Heart left ventricle (tissue), 16 donors: ENCODE results near the gene BTK. TPM values are rescaled to one million over a fixed set of nuclear protein-coding genes. Genes with fewer than 3 reads are reported as not detected.

ENCODE experiments used
- ATAC-seq, 4 donors: fragments of 200-7000 bp; cut with Tn5 transposase; one replicate each; pipeline ENCODE4 v1.9.1; 2020 to 2022; ENCODE audit warnings: moderate library complexity in 4 of 4, mild to moderate bottlenecking in 3 of 4, moderate number of reproducible peaks in 1 of 4
- DNase-seq, 5 donors: peaks; one replicate each; pipeline ENCODE4 v3.0.0-alpha.2; 2020
- H3K27ac ChIP-seq, 12 donors: fragments of 200-600 bp; sonication (generic) in 4 of 12; one replicate each; pipeline versions ENCODE4 v1.5.0 to v1.8.0; 2016 to 2022; ENCODE audit warnings: mild to moderate bottlenecking in 2 of 12
- H3K27me3 ChIP-seq, 9 donors: fragments of 200-600 bp; sonication (generic) in 2 of 9; one replicate each; pipeline versions ENCODE4 v1.5.1 to v1.8.0; 2016 to 2022; ENCODE audit warnings: mild to moderate bottlenecking in 3 of 9
- H3K36me3 ChIP-seq, 9 donors: fragments of 200-600 bp; sonication (generic) in 2 of 9; one replicate each; pipeline versions ENCODE4 v1.5.0 to v1.8.0; 2018 to 2022; ENCODE audit warnings: mild to moderate bottlenecking in 2 of 9
- H3K4me1 ChIP-seq, 12 donors: fragments of 200-600 bp; sonication (generic) in 4 of 12; one replicate each; pipeline versions ENCODE4 v1.5.0 to v1.8.0; 2016 to 2022; ENCODE audit warnings: mild to moderate bottlenecking in 3 of 12
- H3K4me3 ChIP-seq, 12 donors: fragments of 200-600 bp; sonication (generic) in 4 of 12; one replicate each; pipeline versions ENCODE4 v1.5.0 to v1.8.0; 2017 to 2022; ENCODE audit warnings: mild to moderate bottlenecking in 9 of 12, moderate library complexity in 4 of 12
- H3K9me3 ChIP-seq, 12 donors: fragments of 200-600 bp; sonication (generic) in 4 of 12; one replicate each; pipeline versions ENCODE4 v1.5.0 to v1.8.0; 2016 to 2022; ENCODE audit warnings: mild to moderate bottlenecking in 1 of 12
- CTCF ChIP-seq, 12 donors: fragments of 200-600 bp; sonication (generic) in 4 of 12; IDR thresholded peaks; one replicate each; pipeline versions ENCODE4 v1.5.0 to v1.8.0; 2018 to 2022; ENCODE audit warnings: antibody characterized with exemption in 12 of 12, mild to moderate bottlenecking in 5 of 12
- POLR2A ChIP-seq, 2 donors: fragments of 450-650 bp; IDR thresholded peaks; one replicate each; pipeline ENCODE4 v1.6.1; 2017; ENCODE audit warnings: antibody characterized with exemption in 2 of 2, mild to moderate bottlenecking in 2 of 2, moderate library complexity in 2 of 2
- WGBS, 4 donors: extraction: QIAGEN DNeasy Blood & Tissue Kit in 2 of 4; methylation state at CpG; one replicate each; pipeline versions ENCODE4 v1.1.5 to v1.1.7; 2013 to 2018; 5-methylcytosine and 5-hydroxymethylcytosine counted together
- intact Hi-C, 10 donors: fragments of 100-400 bp; cut with DNase I; formaldehyde crosslinking; loops; one replicate each; pipeline versions ENCODE4 v1.11.1 to v1.14.2; 2022
- polyA plus RNA-seq, 2 donors: library from polyadenylated mRNA; stranded (reverse); fragments of 200-250 nt; gene quantifications; one replicate each; pipeline ENCODE4 v1.2.3, GENCODE V29; 2013
- total RNA-seq, 9 donors: library from RNA; depleted of rRNA in 2 of 9; stranded (reverse); fragments of >200 nt in 2 of 9; fragmentation: NEBNext Ultra II Directional in 3 of 9; extraction: Animal tissue kit (Norgen Biotek cat#: 25700) in 3 of 9; gene quantifications; one replicate each; pipeline versions ENCODE4 v1.1.0 to v1.2.4, GENCODE V29; 2016 to 2023
- donor health status: ischemic (EF 13 %, LVEDD 7.1; RV severe dilation, severe dysfunction).
- donor health status: healthy with polysubstance abuse.
- donor health status: DM: no; HTN: yes; CAD: no.
- donor health status: DM: no; HTN: no; CAD: no.
- donor health status: ischemic (EF 25% LVEDD 6.9; RV normal size, moderate dysfunction).
- donor health status: ischemic (EF 25% LVEDD 5.7; RV mildly dilated, moderate dysfunction).
- donor health status: healthy.
- donor health status: DM: yes; HTN: yes; CAD: no.
- donor health status: ischemic (EF 35%, LVEDD 5.7; RV mildly dilated, moderate dysfunction).
- donor health status: nonischemic (EF 11% LVEDD 7.7; RV severe dilation, severe dysfunction).
- donor health status: DM: yes; HTN: yes; CAD: no.
- donor health status: PGD.
- donor health status: ischemic (EF 29% LVEDD 5.4; RV normal size, mild dysfunction).
- donor health status: nonischemic (EF 23%, LVEDD 6.1; RV moderate dilation, normal function).

Gene BTK
- total and polyA plus RNA-seq, 11 donors, result 0.25 to 18.8 (median 1.5) TPM

DNA sequence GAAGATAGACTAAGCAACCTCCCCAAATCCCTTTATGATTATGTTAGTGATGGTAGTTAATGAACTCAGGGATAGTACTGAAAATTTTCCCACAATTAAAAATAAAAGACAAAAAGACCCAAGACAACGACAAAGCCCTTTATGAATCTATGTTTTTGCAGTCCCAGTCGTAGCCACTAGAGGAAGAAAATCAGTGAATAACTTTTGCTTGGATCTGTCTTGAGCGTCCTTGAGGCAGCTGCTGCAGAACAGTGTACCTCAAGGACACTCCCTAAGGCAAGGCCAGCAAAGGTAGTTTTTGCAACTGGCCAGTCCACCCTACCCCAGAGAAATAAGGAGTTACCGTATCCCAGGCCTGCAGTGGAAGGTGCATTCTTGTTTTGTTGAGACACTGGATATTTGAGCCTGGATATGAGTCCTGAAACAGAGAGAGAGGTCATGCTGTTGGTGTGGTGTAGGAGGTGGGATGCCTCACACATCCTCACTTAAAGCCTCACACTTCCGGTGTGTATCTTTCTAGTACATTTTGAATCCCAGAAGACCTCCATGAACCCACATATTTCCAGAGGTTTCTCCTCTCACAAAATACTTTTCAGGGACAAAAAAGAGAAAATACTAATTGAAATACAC lies 28.7 kb downstream of the BTK start:
- H3K4me3 ChIP-seq, result no peak overlapping the region
- H3K4me1 ChIP-seq, result no peaks in the 10 kb centered on the region
- peaks cover 0 to 7% (median 0%) of the 10 kb centered on the region in 9 donors for H3K27me3 ChIP-seq
- WGBS, 4 donors, result 40 to 50% (median 49%) methylated on average over 5 of the region's 5 CpGs
- no peaks in the 10 kb centered on the region for H3K9me3 ChIP-seq
- H3K27ac ChIP-seq, result no peak overlapping the region
- no peak for ATAC-seq
- H3K36me3 ChIP-seq, result peaks cover 0 to 5% (median 0%) of the 10 kb centered on the region in 9 donors
- intact Hi-C loops, result no loop called here
- no peak for DNase-seq
- TF ChIP-seq POLR2A (IDR thresholded peaks at IDR 0.05), result no peak
- TF ChIP-seq CTCF (IDR thresholded peaks at IDR 0.05), result peak in 5 of 12 donors; percentile 8 to 32 (median 14)

DNA sequence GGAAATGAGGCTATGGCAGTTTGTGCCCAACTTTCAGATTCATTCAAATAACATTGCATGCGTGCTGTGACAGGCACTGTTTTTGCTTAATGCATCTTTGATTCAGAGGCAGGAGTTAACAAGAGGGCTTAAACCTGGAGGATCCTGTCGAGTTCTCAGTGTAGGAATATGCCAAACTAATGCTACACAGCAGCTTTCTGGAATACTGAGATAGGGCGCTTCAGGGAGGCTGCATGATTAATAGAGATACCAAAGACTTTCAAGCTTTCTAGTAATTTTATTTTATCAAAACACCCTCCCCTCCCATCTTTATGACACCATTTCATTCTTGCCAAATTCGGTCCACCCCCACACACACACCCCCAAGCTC lies 36.8 kb downstream of the BTK start:
- H3K36me3 ChIP-seq, result peaks cover 0 to 11% (median 5%) of the 10 kb centered on the region in 9 donors
- peak overlapping the region in 8 of 12 donors; percentile 80 to 94 (median 89) for H3K27ac ChIP-seq
- H3K27me3 ChIP-seq, result peaks cover 0 to 6% (median 0%) of the 10 kb centered on the region in 9 donors
- WGBS, 4 donors, result 30 to 37% (median 36%) methylated on average over 4 of the region's 4 CpGs
- no peak for DNase-seq
- H3K4me1 ChIP-seq, result peaks cover 0 to 7% (median 0%) of the 10 kb centered on the region in 12 donors
- intact Hi-C loops, result no loop called here
- peak overlapping the region; percentile 41 to 98 (median 70) for H3K4me3 ChIP-seq
- ATAC-seq, result no peak
- no peak for TF ChIP-seq CTCF (IDR thresholded peaks at IDR 0.05)
- TF ChIP-seq POLR2A (IDR thresholded peaks at IDR 0.05), result no peak
- peaks cover 0 to 6% (median 0%) of the 10 kb centered on the region in 12 donors for H3K9me3 ChIP-seq

- Histone ChIP-seq H3K9me3 (peaks cover 0 to 6% (median 0%) of the 10 kb centered on the region in 12 donors), H3K27me3 (peaks cover 0 to 2% (median 0%) of the 10 kb centered on the region in 9 donors), H3K4me1 (peaks cover 0 to 7% (median 0%) of the 10 kb centered on the region in 12 donors), H3K4me3 (peak within 1 kb of the TSS; percentile 41 to 98 (median 70)), H3K27ac (peak within 1 kb of the TSS; percentile 62 to 94 (median 88)), H3K36me3 (peaks cover 0 to 13% (median 5%) of the 10 kb centered on the region in 9 donors)
- intact Hi-C loops, result no loop called here
- 0 to 39% (median 16%) methylated on average over 42 to 55 of the region's 55 CpGs for WGBS, 4 donors
- ATAC-seq, result peak; percentile 95 to 99 (median 98)
- DNase-seq, result peak; percentile 80 to 88 (median 84)
- TF ChIP-seq POLR2A (IDR thresholded peaks at IDR 0.05) (peak in 1 of 2 donors; percentile 43), CTCF (IDR thresholded peaks at IDR 0.05) (no peak)
These were observed 37.4 kb downstream of the BTK start, which contains the start of gene TIMM8A for GRCh38 chrX:101348452-101349192. Gene TIMM8A (minus strand): TSS chrX:101348742. CDS start chrX:101348664, 78 bp downstream.
